Esophagus (tissue), 2 donors: ENCODE measurements around the gene STPG3. TPM values are rescaled to one million over a fixed set of nuclear protein-coding genes. Genes with fewer than 3 reads are reported as not detected.

ENCODE experiments used
- H3K27ac ChIP-seq, 2 donors: one replicate each; pipeline ENCODE4 v1.5.1; 2013; ENCODE audit warnings: low read depth in 2 of 2, mild to moderate bottlenecking in 2 of 2, inconsistent platforms in 1 of 2, low read length in 1 of 2, moderate library complexity in 1 of 2
- H3K27me3 ChIP-seq, 2 donors: one replicate each; pipeline ENCODE4 v1.6.1; 2013; ENCODE audit warnings: low read length in 2 of 2, control low read depth in 1 of 2, mild to moderate bottlenecking in 1 of 2; ENCODE audit not compliant: insufficient read depth in 2 of 2, control insufficient read depth in 1 of 2
- H3K36me3 ChIP-seq, 2 donors: one replicate each; pipeline ENCODE4 v1.6.1; 2013; ENCODE audit warnings: low read length in 1 of 2; ENCODE audit not compliant: control insufficient read depth in 2 of 2, insufficient read depth in 2 of 2
- H3K4me1 ChIP-seq, 2 donors: one replicate each; pipeline ENCODE4 v1.6.1; 2013; ENCODE audit warnings: low read length in 1 of 2; ENCODE audit not compliant: control insufficient read depth in 2 of 2, insufficient read depth in 2 of 2
- H3K4me3 ChIP-seq, 2 donors: one replicate each; pipeline ENCODE4 v1.5.1; 2013; ENCODE audit warnings: low read length in 2 of 2, mild to moderate bottlenecking in 2 of 2, low read depth in 1 of 2, moderate library complexity in 1 of 2
- H3K9me3 ChIP-seq, 2 donors: one replicate each; pipeline ENCODE4 v1.6.1; 2013; ENCODE audit warnings: mild to moderate bottlenecking in 2 of 2, low read depth in 1 of 2, low read length in 1 of 2, moderate library complexity in 1 of 2; ENCODE audit not compliant: control insufficient read depth in 2 of 2, insufficient read depth in 1 of 2
- WGBS, 2 donors: extraction: QIAGEN DNeasy Blood & Tissue Kit; methylation state at CpG; one replicate each; pipeline ENCODE4 v1.1.7; 2013; 5-methylcytosine and 5-hydroxymethylcytosine counted together
- polyA plus RNA-seq, 2 donors: library from polyadenylated mRNA; stranded (reverse); fragments of 200-250 nt; gene quantifications; one replicate each; pipeline ENCODE4 v1.2.3, GENCODE V29; 2013
- donor health status: healthy with polysubstance abuse.
- donor health status: Bipolar disorder and iron deficiency.

STPG3 gene
- polyA plus RNA-seq, 2 donors = not detected

DNA sequence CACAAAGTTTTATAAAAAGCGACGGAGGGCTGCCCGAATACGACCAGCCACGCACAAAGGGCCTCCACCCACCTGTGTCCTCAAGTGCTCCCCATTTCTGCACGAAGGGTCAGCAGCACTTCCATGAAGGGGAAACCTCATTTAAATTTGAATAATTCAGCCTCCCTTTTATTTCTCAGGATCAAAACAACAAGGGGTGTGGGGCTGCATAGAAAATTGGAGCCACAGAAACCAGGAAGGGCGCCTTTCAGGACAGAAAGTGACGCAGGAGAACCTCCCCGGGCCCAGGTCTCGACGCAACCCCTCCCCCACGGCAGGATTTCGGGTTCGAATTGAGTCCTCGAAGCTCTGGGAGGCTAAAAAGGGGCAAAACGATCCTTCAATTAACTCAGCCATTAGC is 48.9 kb downstream of the STPG3 start:
- no peak overlapping the region for H3K27ac ChIP-seq
- no peaks in the 10 kb centered on the region for H3K27me3 ChIP-seq
- H3K36me3 ChIP-seq = peaks cover 0 to 2% of the 10 kb centered on the region in 2 donors
- H3K9me3 ChIP-seq = no peaks in the 10 kb centered on the region
- H3K4me3 ChIP-seq = peak overlapping the region in 1 of 2 donors; percentile 76
- 26 to 34% methylated on average over 16 of the region's 16 CpGs for WGBS, 2 donors
- H3K4me1 ChIP-seq = peaks cover 3 to 20% of the 10 kb centered on the region in 2 donors

DNA sequence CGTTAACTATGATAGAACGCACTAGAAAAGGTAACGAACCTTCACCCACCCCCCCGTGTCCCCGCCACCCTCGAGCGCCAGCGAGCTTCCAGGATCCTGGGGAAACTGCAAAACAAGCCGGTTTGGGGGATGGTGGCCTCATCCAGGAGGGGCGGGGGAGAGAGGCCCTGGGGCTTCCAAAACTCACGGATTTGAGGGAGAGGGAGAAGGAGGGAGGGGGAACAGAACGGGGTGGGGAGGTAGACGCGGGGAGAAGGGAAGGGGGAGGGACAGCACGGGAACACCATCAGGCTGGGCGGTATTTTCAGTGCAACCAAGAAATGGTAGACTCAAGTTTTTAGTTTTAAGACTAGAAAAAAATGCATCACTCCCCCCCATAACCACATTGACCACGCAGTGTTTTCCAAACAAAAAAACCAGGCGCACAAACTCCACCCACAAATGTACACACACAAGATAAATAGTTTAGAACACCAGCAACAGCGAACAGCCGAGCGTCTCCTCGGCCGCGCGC is 49.5 kb downstream of the STPG3 start:
- Histone ChIP-seq H3K27ac (peak overlapping the region in 1 of 2 donors; percentile 34), H3K4me3 (peak overlapping the region; percentile 64 to 76), H3K4me1 (peaks cover 4 to 23% of the 10 kb centered on the region in 2 donors), H3K9me3 (no peaks in the 10 kb centered on the region), H3K36me3 (peaks cover 0 to 2% of the 10 kb centered on the region in 2 donors), H3K27me3 (no peaks in the 10 kb centered on the region)
- 3 to 4% methylated on average over 24 to 25 of the region's 25 CpGs for WGBS, 2 donors

DNA sequence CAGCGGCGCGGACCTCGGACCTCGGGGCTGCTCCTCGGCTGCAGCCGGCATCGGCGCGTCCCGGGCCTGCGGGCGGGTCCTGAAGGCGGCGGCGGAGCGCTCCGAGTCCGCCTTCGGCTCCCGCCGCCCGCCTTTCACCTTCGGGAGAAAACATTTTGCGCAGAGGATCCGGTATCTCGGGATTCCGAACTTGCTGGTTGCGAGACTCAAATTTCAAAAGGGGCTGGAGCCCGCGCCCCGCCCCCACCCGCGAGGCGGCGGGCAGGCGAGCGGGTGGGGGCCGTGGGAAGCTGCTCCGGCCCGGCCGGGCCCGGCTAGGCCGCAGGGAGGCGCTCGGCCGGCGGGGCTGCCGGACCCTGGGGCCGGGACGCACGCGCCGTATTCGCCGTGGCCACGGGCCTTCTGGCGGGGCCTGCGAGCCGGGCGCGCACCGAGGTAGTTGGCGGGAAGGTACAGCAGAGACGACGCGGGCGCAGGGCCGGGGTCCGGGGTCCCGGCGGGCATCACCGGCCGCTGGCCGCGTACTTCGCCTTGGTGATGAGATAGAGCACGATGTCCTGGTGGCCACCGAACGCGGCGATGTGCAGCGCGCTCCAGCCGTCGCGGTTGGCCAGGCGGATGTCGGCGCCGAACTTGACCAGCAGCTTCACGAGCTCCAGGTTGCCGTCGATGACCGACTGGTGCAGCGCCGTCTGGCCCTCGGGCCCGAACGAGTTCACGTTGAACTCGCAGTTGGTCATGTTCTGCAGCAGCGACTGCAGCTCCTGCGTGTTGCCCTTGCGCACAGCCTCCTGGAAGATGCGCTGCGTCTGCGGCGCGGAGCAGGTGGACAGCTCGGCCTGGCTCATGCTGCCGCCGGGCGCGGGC is 50.2 kb downstream of the STPG3 start:
- Histone ChIP-seq H3K27ac (peak overlapping the region; percentile 34 to 56), H3K9me3 (no peaks in the 10 kb centered on the region), H3K4me3 (peak overlapping the region; percentile 64 to 76), H3K36me3 (peaks cover 0 to 2% of the 10 kb centered on the region in 2 donors), H3K27me3 (no peaks in the 10 kb centered on the region), H3K4me1 (peaks cover 6 to 29% of the 10 kb centered on the region in 2 donors)
- 1% methylated on average over 112 to 115 of the region's 115 CpGs for WGBS, 2 donors

DNA sequence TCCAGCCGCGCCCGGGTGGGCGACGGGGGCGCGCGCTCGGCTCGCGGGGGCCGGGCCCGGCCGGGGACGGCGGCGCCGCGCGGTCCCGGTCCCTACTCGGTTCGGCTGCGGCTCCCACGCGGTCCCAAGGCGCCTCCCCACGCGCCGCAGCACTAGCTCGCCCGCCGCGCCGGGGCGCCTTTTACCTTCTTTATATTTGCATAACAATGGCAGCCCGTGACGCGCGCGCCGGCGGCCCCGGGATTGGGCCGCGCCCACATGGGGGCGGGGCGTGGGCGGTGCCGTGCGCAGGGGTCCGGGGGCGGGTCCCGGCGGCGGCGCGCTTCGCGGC is 51.0 kb downstream of the STPG3 start, which contains the start of gene NRARP:
Gene NRARP, minus strand, starts transcription at position 154 of the 331 bp plus-strand sequence. CDS start 343 bp downstream, outside the sequence.
- 0 to 1% methylated on average over 14 to 60 of the region's 60 CpGs for WGBS, 2 donors
- Histone ChIP-seq H3K9me3 (no peaks in the 10 kb centered on the region), H3K4me1 (peaks cover 10 to 37% of the 10 kb centered on the region in 2 donors), H3K36me3 (peaks cover 0 to 2% of the 10 kb centered on the region in 2 donors), H3K27ac (peak within 1 kb of the TSS; percentile 85 to 91), H3K27me3 (no peaks in the 10 kb centered on the region), H3K4me3 (peak within 1 kb of the TSS; percentile 64 to 76)

DNA sequence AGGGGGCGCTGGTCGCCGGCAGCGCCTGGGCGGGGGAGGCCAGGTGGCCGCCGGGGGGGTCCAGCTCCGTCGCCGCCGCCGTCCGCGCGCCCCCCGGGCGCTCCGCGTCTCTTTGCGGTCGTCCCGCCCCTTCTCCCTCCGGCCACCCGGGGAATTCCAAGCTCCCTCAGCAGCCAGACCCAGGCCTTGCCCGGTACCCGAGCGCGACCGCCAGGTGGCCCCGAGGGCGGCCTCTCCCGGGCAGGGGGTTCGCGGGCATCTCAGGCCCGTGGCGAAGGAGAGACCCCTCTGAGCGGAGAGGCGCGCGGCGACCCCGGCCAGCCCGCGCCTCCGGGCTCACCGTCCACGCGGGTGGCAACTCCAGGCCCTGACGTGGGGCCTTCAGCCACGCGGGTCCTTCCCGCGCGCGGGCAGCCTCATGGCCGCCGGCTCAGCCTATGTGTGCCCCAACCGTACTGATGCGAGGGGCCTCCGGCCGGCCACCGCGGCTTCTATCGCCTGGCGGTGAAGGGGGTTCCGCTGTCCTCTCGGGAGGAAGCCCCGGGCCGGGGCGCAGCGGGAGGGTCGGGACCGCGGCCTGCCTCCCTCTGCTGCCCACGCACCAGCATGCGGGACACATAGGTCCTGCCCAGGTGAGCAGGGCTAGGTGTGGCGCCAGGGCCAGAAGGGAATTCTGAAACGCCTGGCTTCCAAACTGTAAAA is 51.5 kb downstream of the STPG3 start:
- Histone ChIP-seq H3K4me3 (peak overlapping the region; percentile 52 to 76), H3K36me3 (peaks cover 0 to 2% of the 10 kb centered on the region in 2 donors), H3K9me3 (no peaks in the 10 kb centered on the region), H3K27me3 (no peaks in the 10 kb centered on the region), H3K27ac (peak overlapping the region; percentile 85 to 91), H3K4me1 (peaks cover 10 to 42% of the 10 kb centered on the region in 2 donors)
- 5 to 9% methylated on average over 39 to 78 of the region's 78 CpGs for WGBS, 2 donors

Other genes starting within 250 kb of the STPG3 start
- gene ABCA2, start 223.0 kb upstream of the STPG3 start, polyA plus RNA-seq = 10 to 100 TPM in 1 of 2 donors, 1 to 10 TPM in 1; 7.7 to 14.7 TPM
- under 1 TPM; 0.08 to 0.39 TPM for gene FUT7, start 219.2 kb upstream of the STPG3 start, polyA plus RNA-seq
- 10 to 100 TPM; 33.1 to 44.3 TPM for gene NPDC1, start 205.1 kb upstream of the STPG3 start, polyA plus RNA-seq
- 1 to 10 TPM; 1.5 to 1.6 TPM for gene ENTPD2, start 197.2 kb upstream of the STPG3 start, polyA plus RNA-seq
- 1 to 10 TPM; 7.5 to 9.0 TPM for gene SAPCD2, start 180.7 kb upstream of the STPG3 start, polyA plus RNA-seq
- 1 to 10 TPM; 2.9 to 3.8 TPM for gene UAP1L1, start 173.8 kb upstream of the STPG3 start, polyA plus RNA-seq
- 10 to 100 TPM; 28.5 to 42.3 TPM for gene MAN1B1, start 164.3 kb upstream of the STPG3 start, polyA plus RNA-seq
- 100 to 1,000 TPM in 1 of 2 donors, 10 to 100 TPM in 1; 90.4 to 129 TPM for gene DPP7, start 136.6 kb upstream of the STPG3 start, polyA plus RNA-seq
- gene GRIN1, start 112.1 kb upstream of the STPG3 start, polyA plus RNA-seq = under 1 TPM; 0.06 to 0.14 TPM
- gene LRRC26, start 81.2 kb upstream of the STPG3 start, polyA plus RNA-seq = under 1 TPM; 0.24 to 0.81 TPM
- not detected for gene TMEM210, start 79.2 kb upstream of the STPG3 start, polyA plus RNA-seq
- gene ANAPC2, start 62.7 kb upstream of the STPG3 start, polyA plus RNA-seq = 10 to 100 TPM; 27.7 to 47.3 TPM
- 100 to 1,000 TPM; 104 TPM for gene SSNA1, start 62.6 kb upstream of the STPG3 start, polyA plus RNA-seq
- gene TPRN, start 50.5 kb upstream of the STPG3 start, polyA plus RNA-seq = 10 to 100 TPM; 12.8 to 19.9 TPM
- 10 to 100 TPM; 21.6 to 27.5 TPM for gene TMEM203, start 45.6 kb upstream of the STPG3 start, polyA plus RNA-seq
- 10 to 100 TPM in 1 of 2 donors, 1 to 10 TPM in 1; 5.7 to 12.2 TPM for gene NDOR1, start 45.6 kb upstream of the STPG3 start, polyA plus RNA-seq
- gene RNF208, start 29.0 kb upstream of the STPG3 start, polyA plus RNA-seq = 10 to 100 TPM; 13.3 to 28.5 TPM
- 100 to 1,000 TPM; 334 to 342 TPM for gene CYSRT1, start 26.1 kb upstream of the STPG3 start, polyA plus RNA-seq
- gene RNF224, start 23.8 kb upstream of the STPG3 start, polyA plus RNA-seq = 1 to 10 TPM; 3.7 to 5.5 TPM
- gene SLC34A3, start 20.4 kb upstream of the STPG3 start, polyA plus RNA-seq = 1 to 10 TPM; 1.3 to 1.6 TPM
- gene TUBB4B, start 10.0 kb upstream of the STPG3 start, polyA plus RNA-seq = 100 to 1,000 TPM; 415 to 578 TPM
- 10 to 100 TPM; 31.7 to 34.7 TPM for gene NELFB, start 4.0 kb downstream of the STPG3 start, polyA plus RNA-seq
- gene TOR4A, start 26.4 kb downstream of the STPG3 start, polyA plus RNA-seq = 1 to 10 TPM; 1.5 to 4.3 TPM
- 1 to 10 TPM; 1.6 to 7.8 TPM for gene NRARP, start 51.0 kb downstream of the STPG3 start, polyA plus RNA-seq
- 10 to 100 TPM in 1 of 2 donors, 1 to 10 TPM in 1; 9.7 to 20.8 TPM for gene EXD3, start 171.9 kb downstream of the STPG3 start, polyA plus RNA-seq
- gene NOXA1, start 172.1 kb downstream of the STPG3 start, polyA plus RNA-seq = 10 to 100 TPM in 1 of 2 donors, 1 to 10 TPM in 1; 6.5 to 14.3 TPM
- gene ENTPD8, start 190.1 kb downstream of the STPG3 start, polyA plus RNA-seq = under 1 TPM; 0.04 to 0.05 TPM
- 10 to 100 TPM; 20.7 to 26.1 TPM for gene NSMF, start 208.0 kb downstream of the STPG3 start, polyA plus RNA-seq